ENCODE results near the gene ZFYVE28.

GRCh38 chr4:2426711-2427275 is 8.3 kb upstream of the ZFYVE28 start:
- TF ChIP-seq CTCF (IDR thresholded peaks at IDR 0.05): no peak
- no peak for TF ChIP-seq POLR2A (IDR thresholded peaks at IDR 0.05)

All from adrenal gland (tissue), 5 donors.